HG03025 (cell line): ENCODE results near the gene TBC1D13.
"Not testable (repeated sequence)": the region's sequence is repeated elsewhere in the genome, so short reads cannot be mapped to it uniquely, and the experiment has no call there.

Source experiments
- ATAC-seq: cut with Tn5 transposase; IDR thresholded peaks from one replicate; pipeline ENCODE4 v1.9.1; 2021; ENCODE audit warnings: mild to moderate bottlenecking, moderate library complexity; ENCODE audit not compliant: unreplicated experiment, low FRiP score

The TBC1D13 gene, protein sequence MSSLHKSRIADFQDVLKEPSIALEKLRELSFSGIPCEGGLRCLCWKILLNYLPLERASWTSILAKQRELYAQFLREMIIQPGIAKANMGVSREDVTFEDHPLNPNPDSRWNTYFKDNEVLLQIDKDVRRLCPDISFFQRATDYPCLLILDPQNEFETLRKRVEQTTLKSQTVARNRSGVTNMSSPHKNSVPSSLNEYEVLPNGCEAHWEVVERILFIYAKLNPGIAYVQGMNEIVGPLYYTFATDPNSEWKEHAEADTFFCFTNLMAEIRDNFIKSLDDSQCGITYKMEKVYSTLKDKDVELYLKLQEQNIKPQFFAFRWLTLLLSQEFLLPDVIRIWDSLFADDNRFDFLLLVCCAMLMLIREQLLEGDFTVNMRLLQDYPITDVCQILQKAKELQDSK

DNA sequence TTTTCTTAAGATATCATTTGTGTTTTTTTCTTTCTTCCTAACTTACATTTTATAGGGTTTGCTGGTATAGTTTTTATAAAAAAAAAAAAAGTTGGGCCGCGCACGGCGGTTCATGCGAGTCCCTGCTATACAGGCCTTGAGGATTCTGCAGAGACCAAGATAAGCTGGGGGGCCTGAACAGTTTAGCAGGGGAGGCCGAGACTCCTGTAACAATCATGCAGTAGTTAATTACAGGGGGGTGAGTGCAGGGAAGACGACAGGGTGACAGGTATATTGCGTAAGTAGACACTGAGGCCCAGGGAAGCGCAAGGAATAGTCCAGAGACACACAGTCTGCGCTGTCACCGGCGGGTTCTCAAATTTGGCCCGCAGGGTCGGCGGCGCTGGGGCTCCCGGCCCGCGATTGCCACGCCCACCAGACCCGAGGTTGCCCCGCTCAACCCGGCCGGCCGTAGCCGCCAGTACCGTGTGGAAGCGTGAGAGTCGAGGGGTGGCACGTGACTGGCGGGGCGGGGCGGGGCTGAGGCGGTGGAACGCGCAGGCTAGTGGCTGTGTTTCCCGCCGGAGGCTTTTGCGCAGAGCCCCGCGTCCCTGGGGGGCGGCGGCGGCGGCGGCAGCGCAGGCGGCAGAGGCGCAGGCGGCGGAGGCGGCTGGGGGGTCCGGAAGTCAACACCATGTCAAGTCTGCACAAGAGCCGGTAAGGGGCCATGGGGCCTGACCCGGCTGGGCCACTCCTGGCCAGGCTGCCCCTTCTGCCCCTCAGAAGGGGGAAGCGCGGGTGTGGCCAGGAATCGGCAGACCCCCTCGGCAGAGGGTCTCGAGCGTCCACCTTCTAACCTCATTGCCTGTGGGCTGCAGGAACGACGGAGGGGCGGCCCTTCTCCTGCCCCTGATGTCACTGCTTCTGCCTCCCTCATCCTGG, at the start of gene TBC1D13:
TSS of gene TBC1D13 (plus strand) at position 573 of the 921 bp plus-strand sequence. CDS start at position 674, 101 bp downstream.
- ATAC-seq, result peak; percentile 89

DNA sequence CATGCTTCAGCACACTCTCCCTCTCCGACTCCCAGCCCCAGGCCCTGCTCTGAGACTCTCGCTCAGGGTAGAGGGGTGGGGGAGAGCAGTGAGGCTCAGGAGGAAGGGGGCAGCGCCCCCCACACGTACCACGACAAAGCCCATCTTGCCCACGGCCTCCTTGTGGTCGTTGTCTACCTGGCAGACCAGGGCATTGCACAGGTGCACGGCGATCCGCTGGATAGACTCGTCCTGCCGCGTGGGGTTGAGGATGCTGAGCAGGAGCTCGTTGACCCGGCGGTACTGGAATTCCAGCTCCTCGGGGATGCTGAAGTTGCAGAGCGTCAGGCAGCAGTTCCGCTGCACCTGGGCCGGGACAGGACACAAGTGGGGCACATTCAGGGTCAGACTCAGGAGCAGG, 44.7 kb upstream of the TBC1D13 start:
- no peak for ATAC-seq

DNA sequence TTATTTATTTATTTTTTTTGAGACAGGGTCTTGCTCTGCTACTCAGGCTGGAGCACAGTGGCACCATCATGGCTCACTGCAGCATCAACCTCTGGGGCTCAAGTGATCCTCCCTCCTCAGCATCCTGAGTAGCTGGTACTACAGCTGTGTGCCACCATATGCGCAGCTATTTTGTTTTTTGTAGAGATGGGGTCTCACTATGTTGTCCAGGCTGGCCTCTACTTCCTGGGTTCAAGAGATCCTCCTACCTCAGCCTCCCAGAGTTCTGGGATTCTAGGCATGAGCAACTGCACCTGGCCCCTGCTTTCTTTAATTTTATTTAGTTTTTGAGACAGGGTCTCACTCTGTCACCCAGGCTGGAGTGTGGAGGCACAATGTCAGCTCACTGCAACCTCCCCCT, 43.6 kb upstream of the TBC1D13 start:
- no peak for ATAC-seq

DNA sequence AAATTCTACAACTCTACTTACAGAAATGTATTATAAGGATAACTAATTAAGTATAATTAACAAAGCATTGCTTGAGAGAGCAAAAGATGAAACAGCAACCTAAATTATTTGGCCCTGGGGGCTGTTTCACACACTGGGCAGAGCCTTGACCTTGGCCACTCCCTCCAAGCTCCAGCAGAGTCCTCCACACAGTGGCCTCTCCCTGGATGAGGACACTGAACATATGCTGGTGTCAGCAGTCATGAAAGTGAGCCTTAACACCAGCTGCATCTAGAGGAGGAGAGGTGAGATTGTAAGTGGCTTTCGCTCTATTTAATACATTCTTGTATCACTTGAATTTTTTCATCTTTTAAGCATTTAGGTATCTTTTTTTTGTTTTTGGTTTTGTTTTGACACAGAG, 39.8 kb upstream of the TBC1D13 start:
- no peak for ATAC-seq

DNA sequence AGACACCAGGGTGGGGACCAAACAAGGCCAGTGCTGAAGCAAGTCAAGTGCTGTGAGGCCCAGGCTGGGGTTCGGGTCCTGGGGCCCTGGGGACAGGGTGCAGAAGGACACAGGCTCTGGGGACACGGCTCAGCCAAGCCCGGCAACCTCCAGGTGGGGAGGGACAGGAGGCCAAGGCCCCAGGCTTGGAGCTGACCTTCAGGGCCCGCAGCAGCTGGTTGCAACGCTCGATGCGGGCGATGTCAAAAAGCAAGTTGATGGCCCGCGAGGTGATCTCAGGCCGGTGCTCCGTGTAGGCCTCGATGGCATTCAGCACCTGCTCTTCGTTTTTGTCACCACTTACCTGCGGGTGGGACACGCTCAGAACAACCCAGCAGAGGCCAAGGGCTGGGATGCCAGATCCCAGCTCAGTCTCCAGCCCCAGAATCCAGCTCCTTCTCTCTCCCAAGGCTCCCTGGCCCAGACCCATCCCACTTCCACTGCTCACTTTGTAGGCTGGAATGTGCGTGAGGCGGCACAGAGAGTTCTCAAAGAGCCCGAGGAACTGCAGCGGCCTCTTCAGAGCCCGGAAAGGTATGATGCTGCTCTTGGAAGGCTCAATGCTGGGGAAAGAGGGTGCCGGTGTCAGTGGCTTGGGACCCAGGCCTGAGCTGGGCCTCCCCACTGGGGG, 36.0 kb upstream of the TBC1D13 start:
- no peak for ATAC-seq

DNA sequence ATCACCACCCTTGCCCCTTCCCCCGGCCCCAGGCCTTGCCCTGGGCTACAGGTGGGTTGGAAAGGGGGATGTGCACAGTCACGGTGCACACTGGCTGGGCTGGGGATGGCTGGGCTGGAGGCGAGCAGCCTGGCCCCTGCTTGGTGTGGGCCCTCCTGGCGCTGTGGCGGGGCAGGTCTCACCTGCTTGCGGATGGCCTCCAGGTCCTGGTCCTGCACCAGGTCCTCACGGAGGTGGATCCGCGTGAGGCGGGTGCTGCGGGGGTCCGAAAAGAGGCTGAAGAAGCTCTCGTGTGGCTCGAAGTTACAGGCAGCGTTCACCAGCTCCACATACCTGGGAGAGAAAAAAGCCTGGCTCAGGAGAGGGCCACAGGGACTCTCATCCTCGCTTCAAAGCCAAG, 33.4 kb upstream of the TBC1D13 start:
- no peak for ATAC-seq

DNA sequence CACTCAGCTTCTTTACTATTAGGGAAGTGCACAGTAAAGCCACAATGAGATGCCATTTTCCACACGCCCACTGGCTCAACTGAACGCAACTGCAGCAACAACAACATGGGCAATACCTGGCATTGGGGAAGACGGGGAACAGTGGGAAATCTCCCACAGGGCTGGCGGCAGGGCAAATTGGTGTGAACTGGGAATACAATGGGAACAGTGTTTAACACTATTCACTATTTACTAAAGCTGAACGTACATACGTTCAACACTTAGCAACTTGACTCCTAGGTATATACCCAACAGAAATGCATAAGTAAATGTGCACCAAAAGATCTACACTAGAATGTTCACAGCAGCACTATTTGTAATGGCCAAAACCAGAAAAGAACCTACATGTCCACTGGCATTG, 29.5 kb upstream of the TBC1D13 start:
- ATAC-seq, result no peak

DNA sequence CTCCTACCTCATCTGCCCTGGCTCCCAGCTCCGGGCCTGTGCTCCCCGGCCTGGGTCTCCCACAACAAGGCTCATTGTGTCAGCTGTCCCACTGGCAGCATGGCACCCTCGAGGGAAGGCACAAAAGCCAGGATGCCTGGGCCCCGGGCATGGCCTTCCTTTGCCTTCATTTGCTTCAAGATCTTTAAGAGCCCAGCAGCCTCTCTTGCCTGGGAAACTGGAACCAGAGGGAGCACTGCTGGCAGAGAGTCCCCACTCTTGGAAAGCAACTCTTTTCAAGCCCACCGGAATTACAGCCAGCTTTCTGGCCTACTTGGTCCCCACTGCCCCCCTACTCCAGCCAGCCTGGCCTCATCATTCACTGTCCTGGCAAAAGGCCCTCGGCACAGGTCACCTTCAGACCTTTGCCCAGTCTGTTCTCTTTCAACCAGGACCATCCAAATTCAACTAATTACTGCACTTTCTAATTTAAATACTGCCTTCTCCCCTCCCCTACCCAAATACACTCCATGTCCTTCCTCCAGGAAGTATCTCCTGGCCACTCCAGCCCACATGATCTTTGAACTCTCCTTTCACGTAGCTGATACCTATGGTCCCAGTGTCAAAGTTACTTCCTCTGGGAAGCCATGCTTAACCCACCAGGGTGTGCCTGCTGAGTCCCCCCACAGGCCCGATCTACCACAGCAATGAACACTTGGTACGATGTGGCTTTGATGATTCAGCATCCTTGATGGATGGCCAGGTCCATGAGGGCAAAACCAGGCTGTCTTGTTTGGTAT, 24.2 kb upstream of the TBC1D13 start:
- no peak for ATAC-seq

DNA sequence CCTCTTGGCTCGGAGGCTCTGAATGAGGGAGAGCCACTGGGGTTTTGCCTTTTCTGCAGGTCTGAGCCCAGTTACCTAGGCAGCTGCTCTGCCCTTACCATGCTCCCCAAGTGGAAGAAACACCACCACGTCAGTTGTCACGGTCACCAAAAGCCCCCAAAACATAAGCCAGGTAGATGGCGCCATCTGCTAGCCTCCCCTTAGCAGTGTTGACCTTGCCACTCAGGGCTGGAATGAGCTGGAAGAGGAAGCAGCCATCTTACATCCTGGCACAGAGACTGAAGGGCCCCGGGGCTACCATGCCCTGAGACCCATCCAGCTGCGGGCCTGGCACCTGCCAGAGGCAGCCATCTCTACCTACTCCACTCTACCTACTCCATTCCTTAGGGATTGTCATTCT, 22.7 kb upstream of the TBC1D13 start:
- ATAC-seq, result no peak

DNA sequence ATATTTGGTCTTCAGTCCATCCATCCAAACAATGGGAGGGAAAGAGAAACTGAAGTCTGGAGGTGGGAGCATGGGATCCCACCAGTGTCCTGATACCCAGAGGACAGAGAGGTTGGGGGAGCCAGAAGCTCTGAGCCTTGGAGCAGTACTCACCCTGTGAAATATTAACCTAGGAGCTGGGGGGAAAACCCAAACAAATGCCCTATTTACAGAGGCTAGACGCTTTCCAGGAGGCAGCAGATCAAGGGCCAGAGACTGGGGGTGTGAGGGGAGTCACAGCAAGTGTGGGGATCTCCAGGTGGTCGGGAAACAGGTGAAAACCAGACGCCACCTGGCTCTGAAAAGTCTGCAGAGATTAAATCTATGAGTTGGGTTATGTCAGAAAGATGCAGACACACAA, 21.6 kb upstream of the TBC1D13 start:
- ATAC-seq, result no peak

DNA sequence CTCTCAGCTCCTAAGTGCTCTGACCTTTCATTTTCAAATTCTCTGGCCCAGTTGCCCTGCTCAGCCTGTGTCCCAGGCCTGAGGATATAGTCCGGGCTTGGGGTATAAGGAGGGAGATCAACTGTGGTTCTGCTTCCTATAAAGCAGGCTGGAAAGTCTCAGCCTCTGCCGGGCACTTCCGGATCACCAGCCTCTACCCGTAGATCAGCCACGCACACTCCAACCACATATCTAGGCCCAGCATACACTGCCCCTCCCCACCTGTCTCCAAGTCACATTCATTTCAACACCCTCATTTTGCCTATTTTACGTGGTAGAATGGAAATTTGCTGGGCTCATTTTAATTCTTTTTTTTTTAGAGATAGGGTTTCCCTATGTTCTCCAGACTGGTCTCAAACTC, 18.4 kb upstream of the TBC1D13 start:
- ATAC-seq, result no peak

DNA sequence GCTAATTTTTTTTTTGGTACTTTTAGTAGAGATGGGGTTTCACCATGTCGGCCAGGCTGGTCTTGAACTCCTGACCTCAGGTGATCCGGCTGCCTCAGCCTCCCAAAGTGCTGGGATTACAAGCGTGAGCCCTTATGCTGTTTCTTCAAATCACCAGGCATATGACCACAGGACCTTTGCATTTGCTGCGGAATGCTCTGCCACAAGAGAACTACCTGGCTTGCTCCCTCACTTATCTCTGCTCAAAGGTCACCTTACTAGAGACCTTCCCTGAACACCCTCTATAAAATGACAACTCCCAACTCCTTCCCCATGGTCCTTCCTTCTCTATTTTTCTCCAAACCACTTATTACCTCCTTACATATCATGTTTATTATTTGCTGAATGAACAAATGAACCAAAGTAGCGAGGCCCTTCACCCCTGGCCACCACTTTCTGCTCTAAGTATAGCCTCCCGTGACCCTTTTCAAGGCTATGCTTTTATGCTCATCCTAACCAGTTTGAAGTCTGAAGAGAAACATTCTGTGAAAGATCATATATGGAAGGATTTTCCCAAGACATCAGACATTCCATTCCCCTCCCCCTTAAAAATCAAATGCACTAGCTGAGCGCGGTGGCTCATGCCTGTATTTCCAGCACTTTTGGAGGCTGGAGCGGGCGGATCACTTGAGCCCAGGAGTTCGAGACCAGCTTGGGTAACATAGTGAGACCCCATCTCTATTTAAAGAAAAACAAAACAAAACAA, 16.6 kb upstream of the TBC1D13 start:
- ATAC-seq, result no peak

DNA sequence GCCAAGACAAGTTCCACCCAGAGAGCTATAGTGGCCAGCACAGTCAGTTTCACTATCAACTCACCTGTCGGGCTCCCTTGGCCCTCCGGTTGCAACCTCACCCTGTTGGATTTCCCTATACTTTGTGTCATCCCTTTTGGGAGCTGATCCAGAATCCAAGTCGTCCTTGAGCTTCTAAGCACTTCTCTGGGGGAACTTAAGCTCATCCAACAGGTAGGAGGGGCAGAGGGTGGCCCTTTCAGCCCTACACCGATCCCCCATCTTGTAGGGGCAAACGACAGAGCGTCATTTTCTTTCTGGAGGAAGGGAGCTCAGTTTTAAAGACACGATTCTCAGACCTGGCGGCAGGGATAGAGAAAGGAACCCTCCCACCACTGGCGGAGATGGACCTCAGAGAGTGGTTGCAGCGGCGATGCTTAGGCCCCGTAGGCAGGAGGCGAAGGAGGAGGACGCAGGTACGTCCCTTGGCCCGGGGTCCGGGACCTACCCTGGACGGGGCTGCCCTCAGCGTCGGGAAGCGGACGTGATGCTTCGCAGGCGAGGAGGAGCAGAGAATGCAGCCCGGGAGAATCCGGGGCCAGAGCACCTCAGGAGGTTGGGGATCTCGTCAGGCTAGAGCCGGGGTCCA, 15.8 kb upstream of the TBC1D13 start:
- ATAC-seq, result peak; percentile 24

DNA sequence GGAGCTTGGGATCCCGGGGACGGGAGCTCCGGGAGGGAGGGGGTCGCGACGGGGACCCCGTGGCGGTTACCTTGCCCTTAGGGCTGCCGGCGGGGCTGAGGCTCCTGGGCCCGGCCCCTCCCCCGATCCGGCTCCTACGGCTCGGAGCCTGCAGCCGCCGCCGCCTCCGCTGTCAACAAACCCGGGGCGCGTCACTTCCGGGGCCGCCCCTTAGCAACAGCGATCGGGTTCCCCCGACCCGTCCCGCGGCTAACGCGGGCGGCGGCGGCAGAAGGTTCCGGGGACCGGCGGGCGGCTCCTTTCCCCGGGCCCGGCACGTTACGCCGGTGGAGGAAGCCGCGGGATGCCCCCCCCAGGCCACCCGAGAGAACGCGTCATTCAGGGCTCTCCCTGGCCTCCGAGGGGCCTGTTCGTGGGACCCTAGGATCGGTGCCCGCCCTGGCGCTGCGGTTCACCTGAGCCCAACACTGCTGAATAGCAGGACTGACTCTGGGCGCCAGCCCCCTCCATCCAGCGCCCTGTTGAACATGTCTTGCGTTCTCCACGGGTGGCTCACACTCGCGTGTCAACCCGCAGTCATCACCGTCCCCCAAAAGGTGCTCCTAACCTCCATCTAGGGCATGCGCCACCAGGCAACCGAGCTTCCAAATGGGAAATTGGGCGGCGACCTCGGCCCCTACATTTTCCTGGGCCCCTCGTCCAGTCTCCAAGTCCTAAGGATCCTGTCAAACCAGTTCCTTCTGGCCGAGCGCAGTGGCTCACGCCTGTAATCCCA, 15.1 kb upstream of the TBC1D13 start, which contains the start of gene ZER1:
TSS of gene ZER1 (minus strand) at position 183 of the 775 bp plus-strand sequence. CDS start 16,362 bp downstream, outside the sequence.
- ATAC-seq, result peak; percentile 82

DNA sequence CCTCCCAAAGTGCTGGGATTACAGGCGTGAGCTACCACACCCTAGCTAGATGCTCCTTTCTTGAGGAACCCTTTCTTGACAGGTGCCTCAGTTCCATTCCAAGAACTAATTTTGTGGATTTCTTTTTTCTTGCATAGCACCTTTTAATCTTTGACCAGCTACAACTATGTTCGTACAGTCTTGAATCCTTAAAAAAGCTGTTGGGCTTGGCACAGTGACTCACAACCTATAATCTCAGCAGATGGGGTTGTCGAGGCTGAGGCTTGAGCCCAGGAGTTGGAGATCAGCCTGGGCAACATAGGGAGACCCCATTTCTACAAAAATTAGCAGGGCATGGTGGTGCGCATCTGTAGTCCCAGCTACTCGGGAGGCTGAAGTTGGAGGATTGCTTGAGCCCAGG, 14.0 kb upstream of the TBC1D13 start:
- ATAC-seq, result no peak

DNA sequence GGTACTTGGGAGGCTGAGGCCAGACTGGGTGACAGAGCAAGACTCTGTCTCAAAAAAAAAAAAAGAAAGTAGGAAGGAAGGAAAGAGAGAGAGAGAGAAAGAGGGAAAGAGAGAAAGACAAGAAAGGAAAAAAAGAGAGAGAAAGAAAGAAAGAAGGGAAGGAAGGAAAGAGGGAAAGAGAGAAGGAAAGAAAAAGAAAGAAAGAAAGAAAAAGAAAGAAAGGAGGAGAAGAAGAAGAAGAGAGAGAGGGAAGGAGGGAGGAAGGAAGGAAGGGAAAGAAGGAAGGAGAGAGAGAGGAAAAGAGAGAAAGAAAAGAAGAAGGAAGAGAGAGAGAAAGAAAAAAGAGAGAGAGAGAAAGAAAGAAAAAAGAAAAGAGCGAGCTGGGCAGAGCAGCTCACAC, 12.2 kb upstream of the TBC1D13 start:
- ATAC-seq, result no peak

DNA sequence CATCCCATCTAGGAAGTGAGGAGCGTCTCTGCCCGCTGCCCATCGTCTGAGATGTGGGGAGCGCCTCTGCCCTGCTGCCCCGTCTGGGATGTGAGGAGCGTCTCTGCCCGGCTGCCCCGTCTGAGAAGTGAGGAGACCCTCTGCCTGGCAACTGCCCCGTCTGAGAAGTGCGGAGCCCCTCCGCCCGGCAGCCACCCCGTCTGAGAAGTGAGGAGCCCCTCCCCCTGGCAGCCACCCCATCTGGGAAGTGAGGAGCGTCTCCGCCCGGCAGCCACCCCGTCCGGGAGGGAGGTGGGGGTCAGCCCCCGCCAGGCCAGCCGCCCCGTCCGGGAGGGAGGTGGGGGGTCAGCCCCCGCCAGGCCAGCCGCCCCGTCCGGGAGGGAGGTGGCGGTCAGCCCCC, 7.0 kb upstream of the TBC1D13 start:
- ATAC-seq, result not testable (repeated sequence)
